Measurements from ENCODE around the gene SGIP1.

- TF ChIP-seq EZH2 (IDR thresholded peaks at IDR 0.05) (no peak), POLR2AphosphoS5 (IDR thresholded peaks at IDR 0.05; ENCODE audit: borderline replicate concordance, low read depth, low read length) (no peak), FOXP2 (optimal IDR thresholded peaks at IDR 0.05; ENCODE audit: control extremely low read depth, extremely low read length, insufficient read depth) (no peak)
Observed at GRCh38 chr1:66774438-66774837, 240.5 kb downstream of the SGIP1 start.

All from SK-N-MC (cell line).